ENCODE measurements around the gene KIR3DL1.
"Not testable (repeated sequence)": the region's sequence is repeated elsewhere in the genome, so short reads cannot be mapped to it uniquely, and the experiment has no call there.

KIR3DL1 gene

DNA sequence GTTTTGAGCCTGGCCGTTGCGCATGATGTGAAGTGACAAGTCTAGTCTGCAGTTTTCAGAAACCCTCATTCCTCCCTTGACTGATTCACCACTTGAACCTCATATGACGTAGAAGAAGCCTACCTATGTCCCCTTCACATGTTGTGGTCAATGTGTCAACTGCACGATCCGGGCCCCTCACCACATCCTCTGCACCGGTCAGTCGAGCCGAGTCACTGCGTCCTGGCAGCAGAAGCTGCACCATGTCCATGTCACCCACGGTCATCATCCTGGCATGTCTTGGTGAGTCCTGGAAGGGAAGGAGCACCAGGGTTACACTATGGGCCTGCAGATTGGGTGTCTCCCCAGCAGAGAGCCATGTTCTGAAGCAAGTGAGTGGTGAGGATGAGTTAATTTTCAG, 12.9 kb upstream of the KIR3DL1 start, which contains the start of gene KIR2DL4:
Gene KIR2DL4, plus strand, starts transcription at position 201 of the 400 bp plus-strand sequence. Its CDS starts 42 bp downstream, at position 243.
- no peak within 1 kb of the TSS for H3K4me3 ChIP-seq (ENCODE audit: severe bottlenecking)
- no peaks in the 10 kb centered on the region for H3K27me3 ChIP-seq (ENCODE audit: insufficient read depth, poor library complexity, severe bottlenecking)
- H3K36me3 ChIP-seq (ENCODE audit: low read depth): no peaks in the 10 kb centered on the region
- no peaks in the 10 kb centered on the region for H3K9me3 ChIP-seq (ENCODE audit: severe bottlenecking)
- ATAC-seq (ENCODE audit: low read depth) (no peak), DNase-seq (ENCODE audit: low spot score) (no peak)
- TF ChIP-seq, protein P1, sequence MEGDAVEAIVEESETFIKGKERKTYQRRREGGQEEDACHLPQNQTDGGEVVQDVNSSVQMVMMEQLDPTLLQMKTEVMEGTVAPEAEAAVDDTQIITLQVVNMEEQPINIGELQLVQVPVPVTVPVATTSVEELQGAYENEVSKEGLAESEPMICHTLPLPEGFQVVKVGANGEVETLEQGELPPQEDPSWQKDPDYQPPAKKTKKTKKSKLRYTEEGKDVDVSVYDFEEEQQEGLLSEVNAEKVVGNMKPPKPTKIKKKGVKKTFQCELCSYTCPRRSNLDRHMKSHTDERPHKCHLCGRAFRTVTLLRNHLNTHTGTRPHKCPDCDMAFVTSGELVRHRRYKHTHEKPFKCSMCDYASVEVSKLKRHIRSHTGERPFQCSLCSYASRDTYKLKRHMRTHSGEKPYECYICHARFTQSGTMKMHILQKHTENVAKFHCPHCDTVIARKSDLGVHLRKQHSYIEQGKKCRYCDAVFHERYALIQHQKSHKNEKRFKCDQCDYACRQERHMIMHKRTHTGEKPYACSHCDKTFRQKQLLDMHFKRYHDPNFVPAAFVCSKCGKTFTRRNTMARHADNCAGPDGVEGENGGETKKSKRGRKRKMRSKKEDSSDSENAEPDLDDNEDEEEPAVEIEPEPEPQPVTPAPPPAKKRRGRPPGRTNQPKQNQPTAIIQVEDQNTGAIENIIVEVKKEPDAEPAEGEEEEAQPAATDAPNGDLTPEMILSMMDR (IDR thresholded peaks at IDR 0.05; ENCODE audit: poor library complexity, severe bottlenecking): no peak
- H3K4me1 ChIP-seq (ENCODE audit: insufficient read depth, poor library complexity, severe bottlenecking): no peaks in the 10 kb centered on the region
- H3K27ac ChIP-seq (ENCODE audit: poor library complexity, severe bottlenecking): no peak within 1 kb of the TSS

DNA sequence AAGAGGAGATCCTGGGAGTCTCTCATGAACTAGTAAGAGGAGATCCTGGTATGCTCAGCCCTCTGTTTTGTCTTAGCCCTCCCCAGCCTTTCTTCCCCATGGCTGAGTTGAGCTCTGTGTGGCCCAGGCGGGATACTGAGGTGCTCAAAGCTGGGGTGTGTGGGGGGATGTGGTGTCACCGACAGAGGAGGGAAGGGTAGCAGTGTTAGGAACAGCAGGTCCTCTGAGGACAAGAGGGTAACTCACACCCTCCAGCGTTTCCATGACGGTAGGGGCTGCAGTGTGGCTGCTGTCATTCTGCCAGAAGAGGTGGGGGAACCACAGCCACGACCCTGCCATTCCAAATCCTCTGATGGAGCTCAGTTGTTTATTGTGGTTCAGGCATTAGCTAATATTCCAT, 12.2 kb upstream of the KIR3DL1 start:
- H3K36me3 ChIP-seq (ENCODE audit: low read depth): no peaks in the 10 kb centered on the region
- no peaks in the 10 kb centered on the region for H3K9me3 ChIP-seq (ENCODE audit: severe bottlenecking)
- H3K4me3 ChIP-seq (ENCODE audit: severe bottlenecking): no peak overlapping the region
- ATAC-seq (ENCODE audit: low read depth) (no peak), DNase-seq (ENCODE audit: low spot score) (no peak)
- H3K27me3 ChIP-seq (ENCODE audit: insufficient read depth, poor library complexity, severe bottlenecking): no peaks in the 10 kb centered on the region
- no peak overlapping the region for H3K27ac ChIP-seq (ENCODE audit: poor library complexity, severe bottlenecking)
- H3K4me1 ChIP-seq (ENCODE audit: insufficient read depth, poor library complexity, severe bottlenecking): no peaks in the 10 kb centered on the region
- TF ChIP-seq, protein P1 (IDR thresholded peaks at IDR 0.05; ENCODE audit: poor library complexity, severe bottlenecking): no peak

DNA sequence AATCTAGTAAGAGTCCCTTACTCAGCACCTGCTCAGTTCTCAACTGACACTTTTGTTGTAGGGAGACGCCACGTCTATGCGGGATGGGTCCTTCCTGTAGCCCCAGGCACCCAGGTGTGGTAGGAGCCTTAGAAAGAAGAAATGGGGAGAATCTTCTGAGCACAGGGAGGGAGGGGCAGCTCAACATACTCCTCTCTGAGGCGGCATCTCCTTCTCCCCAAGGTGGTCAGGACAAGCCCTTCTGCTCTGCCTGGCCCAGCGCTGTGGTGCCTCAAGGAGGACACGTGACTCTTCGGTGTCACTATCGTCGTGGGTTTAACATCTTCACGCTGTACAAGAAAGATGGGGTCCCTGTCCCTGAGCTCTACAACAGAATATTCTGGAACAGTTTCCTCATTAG, 11.7 kb upstream of the KIR3DL1 start:
- Histone ChIP-seq H3K4me3 (ENCODE audit: severe bottlenecking) (no peak overlapping the region), H3K27me3 (ENCODE audit: insufficient read depth, poor library complexity, severe bottlenecking) (no peaks in the 10 kb centered on the region), H3K27ac (ENCODE audit: poor library complexity, severe bottlenecking) (no peak overlapping the region), H3K4me1 (ENCODE audit: insufficient read depth, poor library complexity, severe bottlenecking) (no peaks in the 10 kb centered on the region), H3K9me3 (ENCODE audit: severe bottlenecking) (no peaks in the 10 kb centered on the region), H3K36me3 (ENCODE audit: low read depth) (no peaks in the 10 kb centered on the region)
- DNase-seq (ENCODE audit: low spot score): no peak
- TF ChIP-seq, protein P1 (IDR thresholded peaks at IDR 0.05; ENCODE audit: poor library complexity, severe bottlenecking): no peak
- ATAC-seq (ENCODE audit: low read depth): no peak

DNA sequence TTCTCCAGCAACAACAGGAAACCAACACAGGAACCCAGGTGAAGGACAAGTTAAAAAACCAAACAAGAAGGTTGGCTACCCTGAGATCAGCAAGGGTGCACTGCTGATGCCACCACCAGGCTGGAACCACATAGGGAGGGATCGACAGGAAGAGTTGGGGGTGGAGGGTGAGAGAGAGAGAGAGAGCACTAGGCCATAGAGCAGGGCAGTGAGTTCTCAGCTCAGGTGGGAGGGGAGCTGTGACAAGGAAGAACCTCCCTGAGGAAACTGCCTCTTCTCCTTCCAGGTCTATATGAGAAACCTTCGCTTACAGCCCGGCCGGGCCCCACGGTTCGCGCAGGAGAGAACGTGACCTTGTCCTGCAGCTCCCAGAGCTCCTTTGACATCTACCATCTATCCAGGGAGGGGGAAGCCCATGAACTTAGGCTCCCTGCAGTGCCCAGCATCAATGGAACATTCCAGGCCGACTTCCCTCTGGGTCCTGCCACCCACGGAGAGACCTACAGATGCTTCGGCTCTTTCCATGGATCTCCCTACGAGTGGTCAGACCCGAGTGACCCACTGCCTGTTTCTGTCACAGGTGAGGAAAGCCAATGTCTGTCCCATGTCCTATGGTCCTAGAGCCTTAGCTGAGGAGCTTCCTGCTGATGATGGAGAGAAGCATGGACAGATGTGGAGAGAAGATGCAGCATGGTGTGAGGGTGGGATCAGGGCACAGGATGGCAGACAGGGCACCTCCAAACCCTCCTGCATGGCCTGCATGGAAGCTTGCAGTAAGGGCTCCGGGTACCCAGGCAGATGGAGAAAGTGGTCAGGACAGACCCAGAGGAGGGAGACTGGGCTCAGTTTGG, 10.4 kb upstream of the KIR3DL1 start:
- ATAC-seq (ENCODE audit: low read depth) (no peak), DNase-seq (ENCODE audit: low spot score) (no peak)
- no peak overlapping the region for H3K27ac ChIP-seq (ENCODE audit: poor library complexity, severe bottlenecking)
- H3K9me3 ChIP-seq (ENCODE audit: severe bottlenecking): no peaks in the 10 kb centered on the region
- H3K27me3 ChIP-seq (ENCODE audit: insufficient read depth, poor library complexity, severe bottlenecking): no peaks in the 10 kb centered on the region
- no peak overlapping the region for H3K4me3 ChIP-seq (ENCODE audit: severe bottlenecking)
- TF ChIP-seq, protein P1 (IDR thresholded peaks at IDR 0.05; ENCODE audit: poor library complexity, severe bottlenecking): no peak
- H3K4me1 ChIP-seq (ENCODE audit: insufficient read depth, poor library complexity, severe bottlenecking): no peaks in the 10 kb centered on the region
- no peaks in the 10 kb centered on the region for H3K36me3 ChIP-seq (ENCODE audit: low read depth)

DNA sequence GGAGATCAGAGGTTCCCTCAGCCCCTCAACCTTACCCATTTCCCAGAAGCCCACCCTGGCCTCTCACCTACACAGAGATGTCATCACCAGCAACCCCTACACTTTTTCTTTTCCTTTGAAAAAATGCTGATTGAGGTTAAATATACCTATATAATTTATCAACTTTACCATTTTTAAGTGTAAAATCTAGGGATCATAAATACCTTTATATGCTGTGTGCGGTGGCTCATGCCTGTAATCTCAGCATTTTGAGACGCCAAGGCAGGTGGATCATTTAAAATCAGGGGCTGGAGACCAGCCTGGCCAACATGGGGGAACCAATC, 9.8 kb upstream of the KIR3DL1 start:
- no peaks in the 10 kb centered on the region for H3K36me3 ChIP-seq (ENCODE audit: low read depth)
- H3K4me3 ChIP-seq (ENCODE audit: severe bottlenecking): no peak overlapping the region
- H3K27me3 ChIP-seq (ENCODE audit: insufficient read depth, poor library complexity, severe bottlenecking): no peaks in the 10 kb centered on the region
- no peaks in the 10 kb centered on the region for H3K9me3 ChIP-seq (ENCODE audit: severe bottlenecking)
- DNase-seq (ENCODE audit: low spot score): no peak
- H3K27ac ChIP-seq (ENCODE audit: poor library complexity, severe bottlenecking): no peak overlapping the region
- ATAC-seq (ENCODE audit: low read depth): no peak
- H3K4me1 ChIP-seq (ENCODE audit: insufficient read depth, poor library complexity, severe bottlenecking): no peaks in the 10 kb centered on the region
- TF ChIP-seq, protein P1 (IDR thresholded peaks at IDR 0.05; ENCODE audit: poor library complexity, severe bottlenecking): no peak

DNA sequence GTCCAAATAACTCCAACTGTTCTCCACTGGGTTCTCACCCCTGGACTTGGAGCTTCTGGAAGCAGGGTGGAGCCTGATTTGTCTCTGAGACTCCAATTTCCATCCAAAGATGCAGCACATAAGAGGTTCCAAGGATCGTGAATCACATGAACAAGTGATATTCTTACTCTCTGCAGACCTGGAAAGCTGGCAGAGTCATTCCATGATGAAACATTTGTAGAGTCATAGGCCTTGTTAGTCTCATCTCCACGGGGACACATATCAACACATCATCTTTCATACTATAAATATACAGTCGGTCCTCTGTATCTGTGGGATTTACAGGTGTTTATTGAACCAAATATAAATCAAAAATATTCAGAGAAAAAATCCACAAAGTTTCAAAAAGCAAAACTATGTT, 1.7 kb upstream of the KIR3DL1 start:
- H3K4me3 ChIP-seq (ENCODE audit: severe bottlenecking); H3K27ac ChIP-seq (ENCODE audit: poor library complexity, severe bottlenecking); H3K27me3 ChIP-seq (ENCODE audit: insufficient read depth, poor library complexity, severe bottlenecking); DNase-seq (ENCODE audit: low spot score); ATAC-seq (ENCODE audit: low read depth); H3K36me3 ChIP-seq (ENCODE audit: low read depth); H3K9me3 ChIP-seq (ENCODE audit: severe bottlenecking); H3K4me1 ChIP-seq (ENCODE audit: insufficient read depth, poor library complexity, severe bottlenecking): not testable (repeated sequence)
